Smooth muscle cell (in vitro differentiated cells): ENCODE measurements around the gene CD180. TPM values are rescaled to one million over a fixed set of nuclear protein-coding genes. Genes with fewer than 3 reads are reported as not detected.

Source experiments
- DNase-seq: peaks from one replicate; lab custom pipeline; 2025; ENCODE audit not compliant: unreplicated experiment; lab: John Stamatoyannopoulos, UW
- H2AFZ ChIP-seq: fragments of 200-600 bp; sonication (generic); 2 replicates; pipeline ENCODE4 v1.6.0; 2016; ENCODE audit warnings: antibody characterized with exemption, low read depth, mild to moderate bottlenecking
- H3F3A ChIP-seq: fragments of 200-600 bp; sonication (generic); 2 replicates; pipeline ENCODE4 v1.6.0; 2017; ENCODE audit warnings: antibody characterized with exemption, low read depth
- H3K27ac ChIP-seq: fragments of 200-600 bp; sonication (generic); 2 replicates; pipeline ENCODE4 v1.5.1; 2016; ENCODE audit warnings: low read depth, mild to moderate bottlenecking
- H3K27me3 ChIP-seq: fragments of 200-600 bp; sonication (generic); 2 replicates; pipeline ENCODE4 v1.6.1; 2016; ENCODE audit warnings: low read depth, mild to moderate bottlenecking
- H3K36me3 ChIP-seq: fragments of 200-600 bp; sonication (generic); 2 replicates; pipeline ENCODE4 v1.5.1; 2016; ENCODE audit warnings: low read depth
- H3K4me1 ChIP-seq: fragments of 200-600 bp; sonication (generic); 2 replicates; pipeline ENCODE4 v1.5.1; 2016; ENCODE audit warnings: low read depth
- H3K4me2 ChIP-seq: fragments of 200-600 bp; sonication (generic); 2 replicates; pipeline ENCODE4 v1.6.0; 2016; ENCODE audit warnings: mild to moderate bottlenecking
- H3K4me3 ChIP-seq: fragments of 200-600 bp; sonication (generic); 2 replicates; pipeline ENCODE4 v1.5.1; 2016; ENCODE audit warnings: mild to moderate bottlenecking
- H3K79me2 ChIP-seq: fragments of 200-600 bp; sonication (generic); 2 replicates; pipeline ENCODE4 v1.6.0; 2016; ENCODE audit warnings: low read depth, mild to moderate bottlenecking
- H3K9ac ChIP-seq: fragments of 200-600 bp; sonication (generic); 2 replicates; pipeline ENCODE4 v1.6.0; 2016; ENCODE audit warnings: low read depth
- H3K9me3 ChIP-seq: fragments of 200-600 bp; sonication (generic); replicated peaks from 2 replicates; pipeline ENCODE4 v1.5.1; 2016; ENCODE audit warnings: low read depth
- H4K20me1 ChIP-seq: fragments of 200-600 bp; sonication (generic); 2 replicates; pipeline ENCODE4 v1.6.0; 2016; ENCODE audit warnings: low read depth
- WGBS: methylation state at CpG from one replicate; pipeline ENCODE4 v1.1.7; 2016; ENCODE audit warnings: low lambda C conversion rate; 5-methylcytosine and 5-hydroxymethylcytosine counted together
- polyA plus RNA-seq: library from polyadenylated mRNA; unstranded; fragments of >200 nt; fragmentation: Nextera tagmentation; extraction: Ambion mirVana; gene quantifications from 2 replicates; pipeline ENCODE4 v1.2.1, GENCODE V29; 2016
- total RNA-seq: library from RNA; depleted of rRNA; stranded (reverse); fragments of >200 nt; gene quantifications from 2 replicates; pipeline ENCODE4 v1.2.3, GENCODE V29; 2014
- TF ChIP-seq, protein P1 (sequence below): fragments of 200-600 bp; sonication (generic); IDR thresholded peaks from 2 replicates; pipeline ENCODE4 v1.5.1; 2017; ENCODE audit warnings: borderline replicate concordance, mild to moderate bottlenecking, antibody characterized with exemption; ENCODE audit not compliant: insufficient read depth, poor library complexity, severe bottlenecking

The CD180 gene
- total RNA-seq (not detected in 2 replicates), polyA plus RNA-seq (not detected in 2 replicates)

- Histone ChIP-seq H3K27me3 (no peaks in the 10 kb centered on the region), H3K9me3 (no peaks in the 10 kb centered on the region), H3K4me2 (no peak within 1 kb of the TSS), H3K36me3 (no peaks in the 10 kb centered on the region), H3F3A (no peaks in the 10 kb centered on the region), H3K4me3 (no peak within 1 kb of the TSS), H3K27ac (no peak within 1 kb of the TSS), H3K79me2 (no peaks in the 10 kb centered on the region), H2AFZ (no peak within 1 kb of the TSS), H3K4me1 (no peaks in the 10 kb centered on the region), H3K9ac (no peak within 1 kb of the TSS), H4K20me1 (no peaks in the 10 kb centered on the region)
- no peak for DNase-seq
- WGBS = 96% methylated on average over 5 of the region's 5 CpGs
- TF ChIP-seq, protein P1, sequence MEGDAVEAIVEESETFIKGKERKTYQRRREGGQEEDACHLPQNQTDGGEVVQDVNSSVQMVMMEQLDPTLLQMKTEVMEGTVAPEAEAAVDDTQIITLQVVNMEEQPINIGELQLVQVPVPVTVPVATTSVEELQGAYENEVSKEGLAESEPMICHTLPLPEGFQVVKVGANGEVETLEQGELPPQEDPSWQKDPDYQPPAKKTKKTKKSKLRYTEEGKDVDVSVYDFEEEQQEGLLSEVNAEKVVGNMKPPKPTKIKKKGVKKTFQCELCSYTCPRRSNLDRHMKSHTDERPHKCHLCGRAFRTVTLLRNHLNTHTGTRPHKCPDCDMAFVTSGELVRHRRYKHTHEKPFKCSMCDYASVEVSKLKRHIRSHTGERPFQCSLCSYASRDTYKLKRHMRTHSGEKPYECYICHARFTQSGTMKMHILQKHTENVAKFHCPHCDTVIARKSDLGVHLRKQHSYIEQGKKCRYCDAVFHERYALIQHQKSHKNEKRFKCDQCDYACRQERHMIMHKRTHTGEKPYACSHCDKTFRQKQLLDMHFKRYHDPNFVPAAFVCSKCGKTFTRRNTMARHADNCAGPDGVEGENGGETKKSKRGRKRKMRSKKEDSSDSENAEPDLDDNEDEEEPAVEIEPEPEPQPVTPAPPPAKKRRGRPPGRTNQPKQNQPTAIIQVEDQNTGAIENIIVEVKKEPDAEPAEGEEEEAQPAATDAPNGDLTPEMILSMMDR = no peak
Observed at GRCh38 chr5:67196537-67197059, at the start of gene CD180. CD180 (minus strand) TSS chr5:67196799; CDS start chr5:67196641, 158 bp downstream.

DNA sequence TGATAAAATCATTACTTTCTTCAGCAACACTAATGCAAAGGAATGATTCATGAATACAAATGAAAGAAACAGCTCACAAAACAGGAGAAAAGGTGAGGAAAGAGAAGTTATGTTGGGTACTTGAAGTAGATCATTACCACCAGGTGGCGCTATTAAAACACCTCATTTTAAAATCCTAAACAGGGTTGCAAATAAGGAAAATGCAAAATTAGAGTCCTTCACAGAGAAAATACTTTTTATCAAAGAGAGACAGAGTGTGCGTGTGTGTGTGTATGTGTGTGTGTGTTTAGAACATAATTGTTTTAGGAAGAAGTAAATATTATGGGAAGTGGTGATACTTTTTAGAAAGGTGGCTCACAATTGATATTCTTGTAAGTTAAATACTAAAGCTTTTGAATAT, 49.5 kb upstream of the CD180 start:
- Histone ChIP-seq H3K4me3 (no peak overlapping the region), H3K4me1 (no peaks in the 10 kb centered on the region), H3F3A (no peaks in the 10 kb centered on the region), H4K20me1 (no peaks in the 10 kb centered on the region), H3K27ac (no peak overlapping the region), H3K79me2 (no peaks in the 10 kb centered on the region), H2AFZ (no peak overlapping the region), H3K36me3 (no peaks in the 10 kb centered on the region), H3K27me3 (no peaks in the 10 kb centered on the region), H3K9ac (no peak overlapping the region), H3K4me2 (no peak overlapping the region), H3K9me3 (no peaks in the 10 kb centered on the region)
- 1% methylated on average over 2 of the region's 2 CpGs for WGBS
- TF ChIP-seq, protein P1 = peak; percentile 65
- DNase-seq = no peak

- TF ChIP-seq, protein P1 = no peak
- H3F3A ChIP-seq = no peaks in the 10 kb centered on the region
- no peaks in the 10 kb centered on the region for H3K36me3 ChIP-seq
- no peaks in the 10 kb centered on the region for H3K79me2 ChIP-seq
- no peak overlapping the region for H3K9ac ChIP-seq
- H3K4me2 ChIP-seq = no peak overlapping the region
- no peak overlapping the region for H2AFZ ChIP-seq
- no peak overlapping the region for H3K27ac ChIP-seq
- H3K4me3 ChIP-seq = no peak overlapping the region
- DNase-seq = no peak
- H3K4me1 ChIP-seq = no peaks in the 10 kb centered on the region
- H3K27me3 ChIP-seq = no peaks in the 10 kb centered on the region
- WGBS = 80% methylated on average over 3 of the region's 3 CpGs
- H3K9me3 ChIP-seq = no peaks in the 10 kb centered on the region
- H4K20me1 ChIP-seq = no peaks in the 10 kb centered on the region
Observed at GRCh38 chr5:67245259-67245846, 48.8 kb upstream of the CD180 start.

DNA sequence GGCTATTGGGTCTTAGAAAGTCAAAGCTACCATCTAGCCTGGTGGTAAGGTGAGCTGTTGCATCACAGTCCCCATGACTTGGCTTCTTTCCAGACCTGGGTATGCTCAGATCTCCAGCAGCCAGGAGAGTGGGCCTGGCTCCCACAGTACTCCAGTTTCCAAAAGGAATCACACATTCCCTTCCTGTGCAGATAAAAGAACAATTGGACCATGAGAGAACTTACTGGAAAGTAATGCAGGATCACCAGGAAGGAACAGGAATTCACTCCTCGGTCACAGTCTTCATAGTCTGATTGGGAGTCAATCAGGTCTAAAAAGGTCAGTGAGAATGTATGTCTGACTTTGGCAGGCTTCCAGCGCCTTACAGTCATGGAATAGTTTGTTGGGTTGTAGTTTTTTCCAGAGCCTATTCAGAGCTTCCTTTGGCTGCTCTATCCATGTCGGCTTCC, 47.8 kb upstream of the CD180 start:
- Histone ChIP-seq H3K9me3 (no peaks in the 10 kb centered on the region), H2AFZ (no peak overlapping the region), H3K4me2 (no peak overlapping the region), H3K27me3 (no peaks in the 10 kb centered on the region), H3K27ac (no peak overlapping the region), H3K36me3 (no peaks in the 10 kb centered on the region), H3K4me1 (no peaks in the 10 kb centered on the region), H3K79me2 (no peaks in the 10 kb centered on the region), H3K9ac (no peak overlapping the region), H3F3A (no peaks in the 10 kb centered on the region), H3K4me3 (no peak overlapping the region), H4K20me1 (no peaks in the 10 kb centered on the region)
- 79% methylated on average over 3 of the region's 3 CpGs for WGBS
- TF ChIP-seq, protein P1 = no peak
- DNase-seq = no peak
